Spleen (tissue), 7 donors: ENCODE results near the gene BACH2.

Source experiments
- CTCF ChIP-seq, 11 experiments: fragments of 200-600 bp in 7 of 11; fragments of 450-650 bp in 4 of 11; sonication (generic) in 4 of 11; IDR thresholded peaks in 8 of 11; conservative IDR thresholded peaks in 3 of 11; 1 replicate in 7 of 11; 2 replicates in 4 of 11; pipeline versions ENCODE4 v1.4.0 to v1.8.0; 2016 to 2021; ENCODE audit warnings: antibody characterized with exemption in 11 of 11, inconsistent platforms in 4 of 11, mild to moderate bottlenecking in 1 of 11
- POLR2A ChIP-seq, 3 donors: fragments of 450-650 bp; IDR thresholded peaks; one replicate each; pipeline ENCODE4 v1.5.1; 2017; ENCODE audit warnings: antibody characterized with exemption in 3 of 3, mild to moderate bottlenecking in 1 of 3
- POLR2AphosphoS5 ChIP-seq, 3 donors: sonication (generic); formaldehyde crosslinking; IDR thresholded peaks; one replicate each; pipeline ENCODE4 v1.5.1; 2017; ENCODE audit warnings: antibody characterized with exemption in 3 of 3
- donor health status: DM: no; HTN: no; CAD: no; lungs with moderate emphysema.
- donor health status: DM: no; HTN: no; CAD: no.
- donor health status: DM: no; HTN: no; CAD: no.

GRCh38 chr6:90119618-90120017 is 177.0 kb downstream of the BACH2 start:
- TF ChIP-seq POLR2A (IDR thresholded peaks at IDR 0.05): no peak
- TF ChIP-seq POLR2AphosphoS5 (IDR thresholded peaks at IDR 0.05): no peak
- TF ChIP-seq CTCF (IDR thresholded peaks at IDR 0.05 in 8 of 11, conservative IDR thresholded peaks at IDR 0.05 in 3 of 11): no peak
